ENCODE measurements around the gene PRR23B.

Gene PRR23B

DNA sequence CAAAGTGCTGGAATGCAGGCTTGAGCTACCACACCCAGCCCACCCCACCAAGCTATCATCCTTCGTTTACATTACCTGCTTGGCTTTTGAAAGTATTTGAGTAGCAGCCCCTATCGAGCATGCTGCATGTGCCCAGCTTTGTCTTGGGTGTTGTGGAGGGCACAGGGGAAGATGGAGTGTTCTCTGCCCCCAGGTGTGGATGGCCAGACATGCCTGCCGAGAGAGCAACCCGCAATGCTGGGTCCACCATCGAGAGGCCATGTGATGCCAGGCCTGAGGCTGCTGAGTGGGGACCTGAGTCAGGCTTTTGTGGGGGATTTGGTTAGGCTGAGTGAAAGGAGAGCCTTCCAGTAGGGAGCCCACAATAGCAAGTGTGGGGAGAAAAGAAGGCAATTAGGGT, 47.8 kb downstream of the PRR23B start:
- no peak for DNase-seq

- no peak for DNase-seq
Observed at GRCh38 chr3:138971766-138972320, 48.9 kb downstream of the PRR23B start.
